ENCODE results near the gene GSG1.

- TF ChIP-seq CTCF (IDR thresholded peaks at IDR 0.05; ENCODE audit: extremely low read depth in 1 of 2, insufficient read depth in 1 of 2, low read depth in 1 of 2, low read length in 2 of 2) (no peak), EZH2 (IDR thresholded peaks at IDR 0.05; ENCODE audit: borderline replicate concordance, low read depth, low read length, severe bottlenecking) (no peak), POLR2A (IDR thresholded peaks at IDR 0.05; ENCODE audit: low read depth, low read length) (no peak), MAX (IDR thresholded peaks at IDR 0.05; ENCODE audit: insufficient read depth, insufficient read length) (no peak), MYC (IDR thresholded peaks at IDR 0.05; ENCODE audit: low read depth, low read length) (no peak), POLR2AphosphoS5 (IDR thresholded peaks at IDR 0.05; ENCODE audit: insufficient read depth, low read depth, low read length) (no peak), JUN (IDR thresholded peaks at IDR 0.05; ENCODE audit: borderline replicate concordance, insufficient read depth, insufficient read length, low read depth) (no peak)
Observed at GRCh38 chr12:13119826-13120225, 16.4 kb upstream of the GSG1 start.

Data from endothelial cell of umbilical vein (primary cell).